CD4-positive, alpha-beta T cell treated with Interferon gamma for 1 hour (primary cell): ENCODE measurements around the gene MAGI1.

Experiments used
- DNase-seq: peaks from one replicate; pipeline ENCODE4 v3.0.0-alpha.2; 2020

MAGI1 gene

GRCh38 chr3:65938676-65939075, 100.0 kb downstream of the MAGI1 start:
- no peak for DNase-seq

- DNase-seq = no peak
Observed at GRCh38 chr3:65938147-65938546, 100.6 kb downstream of the MAGI1 start.

GRCh38 chr3:65936908-65937638, 101.6 kb downstream of the MAGI1 start:
- DNase-seq = no peak

GRCh38 chr3:65935724-65936123, 103.0 kb downstream of the MAGI1 start:
- DNase-seq = no peak

GRCh38 chr3:65930648-65931047, 108.1 kb downstream of the MAGI1 start:
- DNase-seq = no peak

- DNase-seq = no peak
Observed at GRCh38 chr3:65928110-65928509, 110.6 kb downstream of the MAGI1 start.

- no peak for DNase-seq
Observed at GRCh38 chr3:65927576-65927975, 111.1 kb downstream of the MAGI1 start.

- DNase-seq = no peak
Observed at GRCh38 chr3:65925254-65925954, 113.3 kb downstream of the MAGI1 start.

- no peak for DNase-seq
Observed at GRCh38 chr3:65924762-65925161, 114.0 kb downstream of the MAGI1 start.

GRCh38 chr3:65922441-65922840, 116.3 kb downstream of the MAGI1 start:
- no peak for DNase-seq

- no peak for DNase-seq
Observed at GRCh38 chr3:65919826-65920225, 118.9 kb downstream of the MAGI1 start.

- DNase-seq = no peak
Observed at GRCh38 chr3:65915477-65915876, 123.2 kb downstream of the MAGI1 start.

GRCh38 chr3:65914740-65915367, 123.9 kb downstream of the MAGI1 start:
- no peak for DNase-seq

GRCh38 chr3:65914032-65914739, 124.5 kb downstream of the MAGI1 start:
- DNase-seq = no peak

- no peak for DNase-seq
Observed at GRCh38 chr3:65912647-65913046, 126.1 kb downstream of the MAGI1 start.

- no peak for DNase-seq
Observed at GRCh38 chr3:65908588-65908987, 130.1 kb downstream of the MAGI1 start.

- DNase-seq = no peak
Observed at GRCh38 chr3:65907232-65908130, 131.2 kb downstream of the MAGI1 start.

- DNase-seq = no peak
Observed at GRCh38 chr3:65905771-65906170, 132.9 kb downstream of the MAGI1 start.

GRCh38 chr3:65904016-65904415, 134.7 kb downstream of the MAGI1 start:
- DNase-seq = no peak

- DNase-seq = no peak
Observed at GRCh38 chr3:65902304-65902793, 136.4 kb downstream of the MAGI1 start.

GRCh38 chr3:65901226-65901625, 137.5 kb downstream of the MAGI1 start:
- no peak for DNase-seq

- no peak for DNase-seq
Observed at GRCh38 chr3:65899226-65899625, 139.5 kb downstream of the MAGI1 start.
